Stimulated activated naive CD8-positive, alpha-beta T cell treated with anti-CD3 and anti-CD28 coated beads, Interleukin-15, Interleukin-2, amounts not matched to agents 100 U/mL and 50 U/mL, for 24 hours (primary cell): ENCODE measurements around the gene LYL1.
A peak's percentile ranks its signal among the peaks of the same experiment; 100 is the strongest.

Source experiments
- ATAC-seq: fragments of 150-1000 bp; cut with Tn5 transposase; one replicate; pipeline ENCODE4 v1.10.0; 2021
- DNase-seq: peaks from one replicate; pipeline ENCODE4 v3.0.0; 2021

LYL1 gene

DNA sequence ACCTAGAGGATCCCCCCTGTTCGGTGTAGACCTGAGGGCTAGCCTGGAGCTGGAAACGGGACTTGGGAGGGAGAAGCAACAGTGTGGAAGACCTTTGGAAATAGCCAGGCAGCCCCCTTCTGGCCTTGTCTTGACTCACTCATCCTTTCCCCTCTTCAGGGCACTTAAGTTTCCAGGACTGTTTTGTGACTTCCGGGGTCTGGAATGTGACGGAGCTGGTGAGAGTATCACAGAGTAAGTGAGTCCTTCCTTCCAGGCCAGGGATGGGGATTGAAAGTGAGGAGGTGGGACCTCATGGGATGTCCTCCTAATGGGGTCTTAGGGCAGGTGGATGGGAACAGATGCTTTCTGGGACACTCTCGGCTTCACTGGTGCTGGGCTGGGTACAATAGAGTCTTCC, 29.4 kb downstream of the LYL1 start:
- no peak for DNase-seq
- no peak for ATAC-seq

DNA sequence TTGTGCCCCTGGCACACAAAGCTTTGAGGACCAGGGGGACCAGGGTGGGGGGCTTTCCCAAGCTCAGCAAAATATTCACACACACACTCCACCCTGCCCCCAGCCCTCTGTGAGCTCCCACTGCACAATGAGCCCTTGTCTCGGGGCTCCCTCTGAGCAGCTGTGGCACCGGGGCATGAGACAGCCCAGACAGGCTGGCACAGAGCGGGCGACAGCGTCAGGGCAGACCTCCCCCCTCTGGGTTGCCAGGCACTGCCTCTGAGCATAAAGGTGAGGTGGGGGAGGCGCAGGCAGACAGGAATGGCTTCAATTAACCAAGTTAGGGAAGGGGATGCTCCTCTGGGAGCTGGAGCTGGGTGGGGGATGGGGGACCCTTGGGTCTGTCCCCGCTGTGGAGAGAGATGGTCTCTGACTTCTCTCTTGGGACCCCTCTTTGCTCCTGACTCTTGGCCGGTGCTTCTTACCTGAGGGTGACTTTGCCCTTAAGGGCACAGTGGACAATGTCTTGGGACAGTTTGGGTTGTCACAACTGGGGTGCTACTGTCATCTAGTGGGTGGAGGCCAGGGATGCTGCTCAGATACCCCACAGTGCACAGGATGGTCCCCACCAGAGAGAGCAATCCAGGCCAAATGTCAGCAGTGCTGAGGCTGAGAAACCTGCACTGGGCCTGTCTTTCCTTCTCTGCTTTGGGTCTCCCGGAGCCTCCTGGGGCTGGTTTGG, 30.3 kb downstream of the LYL1 start:
- ATAC-seq (no peak), DNase-seq (no peak)

DNA sequence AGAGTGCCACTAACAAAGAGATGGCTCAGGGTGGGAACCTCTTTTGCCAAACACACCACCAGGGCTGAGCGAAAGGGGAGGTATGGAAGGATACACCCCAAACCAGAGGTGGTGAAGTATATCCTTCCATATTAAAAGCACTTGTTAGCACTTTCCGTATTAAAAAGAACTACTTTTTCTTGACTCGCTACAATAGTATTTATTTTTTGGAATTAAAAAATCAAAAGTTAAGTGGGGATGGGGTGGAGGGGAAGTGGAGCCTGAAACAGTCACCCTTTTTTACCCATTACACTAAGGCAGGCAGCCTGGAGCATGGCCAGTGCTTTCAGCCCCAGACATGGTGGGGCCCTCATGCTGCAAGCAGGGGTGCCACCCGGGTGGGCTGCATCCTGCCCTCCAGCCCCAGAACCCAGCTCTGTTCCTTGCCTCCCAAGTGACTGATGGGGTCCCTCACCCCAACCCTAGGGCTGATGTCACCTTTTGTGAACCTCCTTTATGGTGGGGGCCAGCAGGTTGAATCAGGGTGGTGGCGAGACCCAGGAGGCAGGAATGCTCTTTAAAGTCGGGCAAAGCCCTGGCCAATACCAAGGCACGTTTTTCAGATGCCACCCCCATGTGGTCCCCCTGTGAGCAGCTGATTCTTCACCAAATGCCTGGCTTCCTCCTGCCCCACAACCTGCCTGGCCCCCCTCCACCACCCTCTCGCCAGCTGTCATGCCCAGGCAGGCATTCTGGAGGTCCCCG, 31.0 kb downstream of the LYL1 start:
- ATAC-seq (no peak), DNase-seq (no peak)

DNA sequence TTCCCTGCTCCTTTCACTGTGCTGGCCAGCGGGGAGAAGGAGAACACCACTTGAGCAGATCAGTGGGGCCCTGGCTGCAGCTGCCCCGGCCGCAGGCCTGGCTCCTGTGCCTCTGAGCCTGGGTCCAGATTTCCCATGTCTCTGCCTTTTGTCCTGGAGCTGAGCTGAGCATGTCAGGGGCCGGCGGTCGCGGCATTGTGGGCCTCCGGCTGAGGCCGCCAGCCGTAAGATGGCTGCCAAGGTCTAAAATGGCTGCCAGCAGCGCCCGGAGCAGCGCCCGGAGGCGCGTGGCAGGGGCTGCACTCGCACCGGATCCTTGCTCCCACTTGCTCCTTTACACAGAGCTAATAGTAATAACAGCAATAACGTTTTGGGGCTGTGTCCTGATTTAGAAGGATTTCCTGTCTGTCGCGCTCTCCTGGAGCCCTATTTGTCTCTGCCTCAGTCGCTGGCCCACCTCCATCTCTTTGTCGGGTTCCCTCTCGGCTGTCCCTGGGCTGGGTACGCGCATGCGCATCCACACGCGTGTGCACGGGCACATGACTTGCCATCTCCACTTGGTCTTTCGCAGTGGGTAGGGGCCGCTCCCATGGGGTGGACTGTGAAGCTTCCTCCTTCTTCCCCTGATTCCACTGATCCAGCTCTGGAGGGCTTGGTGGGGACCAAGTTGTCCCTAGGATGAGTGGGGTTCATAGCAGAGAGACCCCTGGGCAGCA, 32.1 kb downstream of the LYL1 start:
- DNase-seq (no peak), ATAC-seq (no peak)

DNA sequence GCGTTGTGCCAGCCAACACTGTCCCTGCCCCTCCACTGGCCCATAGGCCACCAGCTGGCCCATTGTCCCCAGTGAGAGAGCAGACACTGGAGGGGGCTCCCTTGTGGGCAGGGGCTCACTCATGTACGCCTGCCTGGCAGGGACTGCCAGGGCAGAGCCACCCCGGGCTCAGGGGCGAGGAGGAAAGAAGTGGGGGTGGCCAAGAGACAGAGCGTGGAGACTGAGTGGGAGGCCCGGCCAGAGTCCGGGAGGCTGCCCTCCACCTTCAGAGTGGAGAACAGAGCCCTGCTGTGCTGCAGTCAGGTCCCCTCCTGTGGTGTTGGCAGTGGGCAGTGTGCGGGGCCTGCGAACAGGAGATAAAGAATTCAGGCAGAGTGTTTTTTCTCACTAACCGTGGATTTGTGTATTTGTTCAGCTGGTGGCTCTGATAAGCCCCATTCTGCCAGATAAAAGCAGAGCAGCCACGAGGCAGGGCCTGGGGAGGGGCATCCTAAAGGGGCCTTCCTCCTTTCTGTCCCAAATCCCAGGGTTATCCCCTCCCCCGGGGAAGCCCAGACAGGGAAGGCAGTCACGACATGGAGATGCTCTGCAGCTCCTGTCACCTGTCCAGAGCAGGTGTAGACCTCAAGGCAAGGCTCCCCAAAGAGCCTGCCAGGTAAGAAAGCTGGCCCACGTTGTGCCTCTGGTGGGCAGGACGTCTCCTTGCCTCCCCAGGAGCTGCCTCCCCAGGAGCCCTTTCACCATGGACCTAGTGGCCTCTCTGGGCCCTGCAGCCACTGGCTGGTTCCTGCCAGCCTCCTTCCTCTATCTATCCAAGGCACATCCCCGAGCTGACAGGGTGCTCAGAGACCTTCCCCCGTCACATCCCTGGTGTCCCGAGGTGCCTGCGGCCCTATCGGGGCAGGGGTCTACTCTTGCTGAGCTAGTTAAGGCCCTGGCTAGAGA, 33.0 kb downstream of the LYL1 start:
- DNase-seq (no peak), ATAC-seq (no peak)

DNA sequence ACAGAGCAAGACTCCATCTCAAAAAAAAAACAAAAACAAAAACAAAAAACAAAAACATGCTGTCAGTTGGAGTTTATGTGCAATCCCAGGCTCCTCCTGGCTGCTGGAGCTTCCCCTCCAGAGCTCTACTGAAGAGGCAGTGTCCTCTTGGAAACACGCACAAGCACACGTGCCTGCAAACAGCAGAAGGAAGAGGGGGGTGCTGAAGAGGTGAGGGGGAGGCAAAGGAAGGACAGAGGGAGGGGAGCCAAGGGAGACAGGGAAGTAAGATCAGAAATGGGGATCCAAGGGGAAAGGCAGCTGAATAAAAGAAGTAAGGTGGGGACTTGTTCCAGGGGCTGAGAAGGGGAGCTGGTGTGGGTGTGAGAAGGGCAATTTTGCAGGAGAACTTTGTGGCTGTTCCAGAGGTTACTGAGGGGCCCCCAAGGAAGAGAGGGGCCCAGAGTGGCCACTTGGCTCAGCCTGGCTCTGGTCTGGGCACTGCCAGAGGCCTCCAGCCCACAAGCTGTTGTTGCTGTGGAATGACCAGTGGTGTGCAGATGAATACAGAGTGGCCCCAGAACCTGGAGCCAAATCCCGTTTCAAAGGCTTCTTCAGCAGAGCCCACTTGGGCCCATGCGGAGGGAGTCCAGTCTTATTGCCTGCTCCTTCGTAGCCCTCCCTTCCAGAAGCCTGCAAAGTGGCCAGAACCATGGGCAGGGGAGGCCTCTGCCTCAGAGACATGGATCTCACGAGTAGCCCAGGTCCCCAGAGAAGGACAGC, 34.4 kb downstream of the LYL1 start:
- ATAC-seq = no peak

DNA sequence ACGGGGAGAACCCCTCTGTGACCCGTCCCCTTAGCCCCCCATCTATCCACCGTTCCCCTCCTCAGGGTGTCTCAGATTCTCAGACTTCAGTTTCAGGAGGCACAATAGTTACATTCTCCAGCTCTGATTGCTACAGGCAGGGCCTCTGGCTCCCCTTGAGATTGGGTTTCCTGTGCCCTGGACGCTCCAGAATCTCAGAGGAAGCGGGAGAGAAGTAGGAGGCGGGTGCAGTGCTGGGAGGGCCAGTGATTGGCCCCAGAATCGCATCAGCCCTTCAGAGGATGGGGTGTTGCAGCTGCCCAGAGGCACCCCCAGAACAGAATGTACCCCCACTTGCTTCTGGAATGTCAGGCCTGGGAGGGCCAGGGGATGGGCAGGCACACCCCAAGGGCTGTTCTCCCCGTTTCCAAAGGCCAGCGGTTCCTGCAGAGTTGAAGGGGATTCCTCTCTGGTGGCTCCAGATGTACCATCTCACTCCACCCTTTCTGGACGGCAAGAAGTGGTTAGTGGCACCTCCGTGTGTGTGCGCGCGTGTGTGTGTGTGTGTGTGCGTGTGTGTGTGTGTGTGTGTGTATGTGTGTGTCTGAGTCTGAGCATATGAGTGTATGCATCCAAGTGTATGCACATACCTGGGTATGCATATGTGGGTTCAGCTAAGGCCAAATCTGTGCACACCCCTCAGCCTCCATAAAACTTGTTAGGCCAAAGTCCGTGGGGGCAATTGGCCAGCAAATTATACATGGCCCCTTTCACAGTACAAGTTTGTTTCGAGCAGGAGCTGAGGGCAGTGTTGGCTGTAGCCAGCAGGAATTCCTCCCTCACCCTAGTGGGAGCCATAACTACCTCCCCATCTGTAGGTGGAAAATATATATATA, 35.5 kb downstream of the LYL1 start:
- ATAC-seq (no peak), DNase-seq (no peak)

More for the DNA sequence above, 34.4 kb downstream of the LYL1 start:
- DNase-seq = no peak

DNA sequence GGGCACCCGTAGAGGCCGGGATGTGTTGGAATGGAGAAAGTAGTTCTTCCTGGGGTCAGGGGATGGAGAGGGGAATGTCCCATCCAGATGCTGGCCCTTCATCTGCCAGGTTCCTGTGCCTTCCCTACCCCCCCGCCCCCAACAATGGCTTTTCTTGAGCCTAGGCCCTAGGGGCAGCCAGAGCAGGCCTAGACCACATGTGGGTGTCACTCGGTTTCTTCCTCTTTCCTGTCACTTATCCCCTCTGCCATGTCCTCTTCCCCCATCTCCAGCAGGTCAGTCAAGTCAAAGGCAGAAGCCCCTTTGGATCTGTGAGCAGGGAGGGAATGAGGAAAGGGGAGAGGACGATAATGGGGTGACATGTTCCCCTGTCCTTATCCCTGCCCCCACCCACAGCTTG, 36.4 kb downstream of the LYL1 start:
- DNase-seq (no peak), ATAC-seq (no peak)

DNA sequence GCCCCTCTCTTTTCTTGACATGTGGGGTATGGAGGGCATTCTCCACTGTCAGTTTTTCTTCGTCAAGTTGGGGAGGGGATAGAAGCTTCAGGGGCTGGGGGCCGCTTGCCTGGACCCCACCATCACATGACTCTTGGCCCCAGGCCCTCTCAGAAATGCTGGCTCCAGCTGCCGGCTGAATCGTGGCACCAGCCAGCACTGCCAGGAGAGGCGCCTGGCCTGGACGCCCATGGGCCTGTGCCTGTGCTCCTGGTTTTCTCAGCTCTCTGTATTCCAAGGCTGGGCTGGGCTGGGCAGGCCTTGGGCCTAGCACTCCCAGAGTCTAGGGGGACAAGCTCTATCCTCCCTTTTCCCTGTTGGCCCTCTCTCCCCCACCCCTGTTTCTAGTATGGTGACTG, 38.6 kb downstream of the LYL1 start:
- ATAC-seq (no peak), DNase-seq (no peak)

DNA sequence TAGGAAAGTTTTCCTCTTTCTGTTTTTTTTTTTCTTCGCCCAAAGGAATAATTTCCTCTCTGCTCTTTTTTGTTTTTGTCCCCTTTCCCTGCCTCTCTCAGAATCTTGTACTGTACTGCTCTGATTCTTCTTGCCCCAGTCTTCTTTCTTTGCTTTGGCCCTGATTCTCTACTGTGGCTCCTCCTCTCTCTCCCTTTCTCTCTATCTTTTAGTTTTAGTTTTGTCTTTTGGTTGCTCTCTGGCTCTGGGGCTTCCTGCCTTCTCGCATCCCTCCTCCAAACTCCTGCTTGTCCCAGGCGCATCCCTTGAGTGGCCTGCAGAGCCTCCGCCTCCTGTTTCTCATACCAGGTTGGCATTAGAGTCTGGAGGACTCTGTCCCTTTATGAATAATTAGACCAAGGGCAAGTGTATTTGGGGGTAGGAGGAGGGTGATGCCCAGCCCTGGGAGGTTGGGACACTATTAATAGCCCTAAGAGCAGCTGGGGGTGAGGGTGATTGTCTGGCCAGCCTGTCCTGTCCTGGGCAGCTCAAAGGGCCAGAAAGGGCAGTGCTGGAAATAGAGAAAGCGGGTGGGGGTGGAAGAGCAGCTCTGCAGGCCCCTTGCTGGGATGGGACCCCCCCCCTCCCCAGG, 39.1 kb downstream of the LYL1 start:
- ATAC-seq (no peak), DNase-seq (no peak)

DNA sequence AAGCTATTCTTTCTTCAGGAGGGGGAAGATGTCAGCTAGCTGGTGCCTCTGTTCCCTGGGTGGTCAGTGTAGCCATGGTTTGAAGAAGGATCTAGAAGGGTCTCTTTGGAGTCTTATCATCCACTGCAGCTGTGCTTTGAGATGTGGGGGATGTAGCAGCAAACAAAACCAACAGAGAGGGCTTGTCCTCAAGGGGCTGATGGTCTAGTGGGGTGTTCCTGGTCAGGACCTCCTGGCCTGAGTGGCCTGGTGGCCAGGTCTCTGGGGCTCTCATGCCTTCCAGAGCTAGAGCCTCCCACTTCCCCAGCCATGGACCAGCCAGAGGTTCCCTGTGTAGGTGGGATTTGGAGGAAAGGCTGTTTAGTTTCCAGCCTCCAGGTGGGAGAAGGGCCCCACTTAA, 40.3 kb downstream of the LYL1 start:
- DNase-seq (no peak), ATAC-seq (no peak)

DNA sequence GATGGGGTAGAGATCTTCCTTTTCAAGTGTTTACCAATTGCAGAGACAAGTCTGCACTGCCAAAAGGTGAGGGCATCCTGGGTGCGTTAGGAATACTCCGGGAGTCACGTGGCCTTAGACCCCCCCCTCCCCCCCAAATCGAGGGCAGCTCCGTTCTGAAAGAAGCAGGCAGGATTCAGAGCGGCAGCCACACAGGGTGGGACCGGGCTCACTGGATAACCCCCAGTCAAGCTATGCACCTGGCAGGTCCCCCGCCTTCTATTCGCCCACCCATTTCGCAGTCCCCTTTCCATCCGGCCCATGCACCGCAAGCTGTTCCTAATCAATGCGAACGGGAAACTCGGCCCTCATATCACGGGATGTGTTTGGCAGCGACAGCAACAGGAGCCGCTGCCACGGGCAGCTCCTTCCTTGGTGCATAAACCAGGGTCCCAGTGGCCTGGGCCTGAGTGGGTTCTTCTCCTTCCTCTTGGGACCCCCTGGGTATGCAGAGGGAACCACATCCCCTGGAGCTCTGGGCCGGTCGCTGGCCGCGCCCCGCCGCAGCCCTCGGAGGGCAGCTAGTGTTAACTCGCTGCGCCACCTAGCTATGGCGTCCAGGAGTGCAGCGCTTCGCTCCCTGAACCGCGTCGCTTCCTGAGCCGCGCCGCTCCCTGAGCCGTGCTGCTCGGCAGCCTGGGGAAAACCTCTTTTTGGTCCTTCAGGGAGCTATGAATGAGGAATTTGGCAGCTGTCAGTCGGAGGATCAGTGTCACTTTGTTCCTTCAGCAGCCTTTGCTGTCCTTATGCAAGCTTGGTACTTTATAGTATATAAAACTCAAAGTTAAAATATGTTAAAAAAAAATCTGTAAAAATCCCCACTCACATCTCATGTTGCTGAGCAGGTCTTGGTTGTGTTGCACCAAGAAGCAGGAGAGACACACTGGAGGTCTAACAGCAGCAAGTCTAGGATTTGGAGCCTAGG, 41.4 kb downstream of the LYL1 start:
- ATAC-seq (peak; percentile 87), DNase-seq (peak; percentile 87)

DNA sequence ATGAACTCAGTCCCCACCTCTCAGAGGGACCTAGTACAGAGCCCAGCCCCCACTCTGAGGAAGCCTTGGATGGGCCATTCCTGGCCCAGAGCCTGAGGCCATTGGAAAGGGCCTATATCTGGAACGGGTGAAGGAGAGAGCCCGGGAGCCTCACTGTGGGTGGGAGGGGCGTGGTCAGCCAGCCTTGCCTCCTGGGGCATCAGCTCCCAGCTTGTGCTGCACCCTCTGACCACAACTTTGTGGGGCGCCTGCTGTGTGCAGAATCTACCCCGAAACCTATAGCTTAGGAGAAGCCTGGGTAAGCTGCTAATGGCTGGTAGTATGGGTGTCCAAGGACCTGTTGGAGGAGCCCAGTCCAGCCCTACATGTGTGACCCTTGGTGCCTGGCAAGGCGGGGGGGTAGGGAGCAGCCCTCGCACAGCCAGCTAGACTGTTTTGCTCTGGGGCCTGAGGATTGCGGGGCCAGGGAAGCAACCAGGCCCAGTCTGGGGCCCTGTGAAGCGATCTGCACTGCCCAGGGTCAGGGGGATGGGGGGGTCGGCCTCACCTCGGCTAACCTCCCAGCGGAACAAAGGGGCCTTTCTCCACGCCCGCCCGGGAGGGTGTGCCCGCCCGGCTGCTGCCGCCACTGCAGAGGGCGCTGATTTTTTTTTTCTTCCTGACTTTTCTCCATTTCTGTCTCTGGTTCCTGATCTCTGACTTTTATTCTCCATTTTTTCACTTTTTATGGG, 42.3 kb downstream of the LYL1 start:
- ATAC-seq (no peak), DNase-seq (no peak)

DNA sequence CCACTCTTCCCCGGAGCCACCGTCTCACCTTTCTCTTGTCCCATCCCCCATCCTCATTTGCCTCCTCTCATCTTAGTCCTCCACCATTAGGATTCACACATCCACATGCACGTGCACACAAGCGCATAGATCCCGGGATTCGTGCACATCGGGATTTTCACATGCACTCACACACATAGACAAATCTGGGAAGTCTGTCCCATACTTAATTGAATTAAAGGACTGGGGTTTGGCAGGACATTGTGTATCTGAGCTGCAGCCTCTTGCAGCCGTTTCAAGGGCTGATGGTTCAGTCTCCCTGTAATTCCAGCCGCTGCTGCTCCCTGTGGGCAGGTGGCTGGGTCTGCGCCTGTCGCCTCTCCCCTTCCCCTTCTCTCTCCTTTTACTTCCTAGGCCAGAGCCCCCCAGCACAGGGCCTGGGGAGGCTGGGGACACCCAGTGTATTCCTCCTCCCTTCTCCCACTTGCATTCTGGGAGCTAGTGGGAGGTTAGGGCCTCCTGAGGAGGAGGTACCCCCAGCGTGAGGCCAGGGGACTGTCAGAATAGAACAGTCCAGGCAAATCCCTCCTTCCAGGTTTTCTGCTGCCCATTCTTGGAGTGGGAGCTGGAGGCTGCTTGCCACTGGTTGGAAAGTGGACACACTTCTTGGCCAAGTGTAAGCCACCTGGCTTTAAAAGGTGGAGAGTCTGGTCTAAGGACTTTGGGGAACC, 43.6 kb downstream of the LYL1 start:
- DNase-seq (no peak), ATAC-seq (no peak)

DNA sequence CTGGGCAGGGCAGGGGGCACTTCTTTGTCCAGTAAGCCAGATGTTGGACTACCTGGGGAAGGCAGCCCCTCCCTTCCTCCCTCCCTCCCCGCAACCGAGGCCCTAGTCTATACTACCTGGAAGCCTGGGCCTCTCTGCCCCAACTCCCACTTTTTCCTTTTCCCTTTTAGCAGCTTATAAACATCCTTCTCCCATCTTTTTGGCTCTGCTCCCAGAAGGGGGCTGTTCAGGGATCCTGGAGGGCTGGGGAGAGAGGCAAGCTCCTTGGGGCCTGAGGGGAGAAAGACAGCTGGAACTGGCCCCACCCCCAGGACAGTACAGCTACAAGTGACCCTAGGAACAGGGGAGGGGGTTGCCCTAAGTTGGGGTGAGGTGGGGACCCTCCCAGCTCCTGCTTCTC, 44.9 kb downstream of the LYL1 start:
- ATAC-seq (no peak), DNase-seq (no peak)

DNA sequence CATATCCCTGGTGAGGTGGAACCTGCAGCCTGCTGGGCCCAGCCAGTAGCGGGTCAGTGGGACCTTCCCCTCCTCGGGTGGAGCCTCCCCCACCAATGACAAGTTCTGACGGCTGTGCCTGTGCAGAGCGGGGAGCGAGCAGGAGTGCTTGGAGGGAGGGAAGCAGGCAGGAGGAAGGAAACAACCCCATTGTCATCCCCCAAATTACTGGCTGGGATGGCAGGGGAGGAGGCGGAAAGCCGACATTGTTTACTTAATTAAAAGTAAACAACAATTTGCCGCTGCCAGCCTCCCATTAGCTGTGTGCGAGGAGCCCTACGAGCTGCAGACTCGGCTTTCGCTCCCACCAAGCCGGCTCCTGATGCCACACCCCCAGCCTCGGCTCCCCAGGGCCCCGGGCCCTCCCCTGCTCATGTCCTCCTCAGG, 45.5 kb downstream of the LYL1 start:
- no peak for ATAC-seq
- DNase-seq = no peak

DNA sequence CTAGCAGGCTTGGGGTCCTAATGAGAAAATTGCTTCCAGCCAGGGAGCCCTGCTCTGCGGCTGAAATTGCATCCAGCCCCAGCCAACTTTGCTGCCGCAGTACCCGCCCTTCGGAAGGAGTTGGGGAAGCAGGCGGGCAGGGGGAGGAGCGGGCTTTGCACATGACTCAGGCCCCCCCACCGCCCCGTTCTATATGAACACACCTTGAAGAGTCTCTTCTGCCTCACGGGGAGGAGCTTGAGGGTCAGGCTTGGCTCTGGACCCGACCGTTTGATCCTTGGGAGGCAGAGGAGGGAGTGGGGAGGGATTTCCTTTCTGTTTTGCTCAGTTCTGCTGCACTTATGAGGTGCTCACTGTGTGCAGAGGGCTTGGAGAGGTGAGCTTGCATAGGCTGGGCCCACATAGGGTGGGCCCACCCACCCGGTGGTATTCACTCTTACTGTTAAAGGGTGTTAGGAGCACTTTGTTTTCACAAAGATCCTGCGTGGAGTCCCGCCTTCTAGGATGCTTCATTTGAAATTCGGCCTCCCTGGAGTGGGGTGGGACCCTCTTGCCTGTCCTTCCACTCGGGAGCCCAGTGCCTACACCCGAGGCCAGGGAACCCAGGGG, 46.5 kb downstream of the LYL1 start:
- no peak for ATAC-seq
- DNase-seq = no peak
